ENCODE results near the gene TTC22. TPM values are rescaled to one million over a fixed set of nuclear protein-coding genes. Genes with fewer than 3 reads are reported as not detected.

Gene TTC22
- total and polyA plus RNA-seq, 4 experiments from 2014 or later: 1.4 to 19.0 (median 12.1) TPM

DNA sequence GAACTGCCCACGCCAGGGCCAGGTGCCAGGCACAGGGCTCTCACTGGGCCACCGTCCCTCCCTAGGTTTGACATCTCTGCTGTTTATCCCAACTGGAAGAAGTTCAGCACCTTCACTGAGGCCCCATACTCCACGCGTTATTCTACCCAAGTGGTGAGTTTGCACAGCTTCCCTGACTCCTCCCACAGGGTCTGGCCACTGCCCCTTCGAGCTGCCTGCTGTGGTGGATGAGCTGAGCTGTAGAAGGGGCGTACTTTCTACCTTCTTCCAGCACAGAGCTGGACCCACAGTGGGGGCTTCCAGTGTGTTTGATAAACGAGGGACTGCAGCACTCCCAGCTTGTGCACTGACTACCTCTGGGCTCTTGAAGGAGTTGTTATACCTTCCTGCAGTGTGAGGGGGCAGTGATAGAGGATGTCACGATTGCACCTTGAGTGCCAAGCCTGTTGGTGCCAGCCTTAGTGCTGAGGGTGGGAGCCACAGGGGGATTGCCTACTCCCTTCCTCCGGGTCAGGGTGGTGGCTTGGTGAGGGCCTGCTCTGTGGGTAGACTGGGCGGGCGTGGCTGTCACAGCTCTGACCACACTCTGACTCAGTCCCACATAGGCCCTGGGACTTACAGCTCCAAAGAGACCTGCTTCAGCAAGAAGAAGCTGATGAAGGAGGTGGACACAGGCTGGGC, 5.9 kb upstream of the TTC22 start:
- H3K27ac Mint-ChIP-seq: peak overlapping the region in 4 of 7 donors; percentile 9 to 57 (median 34)
- H3K27ac ChIP-seq (ENCODE audit: low read depth, low read length): no peak overlapping the region
- POLR2A ChIA-PET (ENCODE audit: partially characterized antibody): no interaction called here

DNA sequence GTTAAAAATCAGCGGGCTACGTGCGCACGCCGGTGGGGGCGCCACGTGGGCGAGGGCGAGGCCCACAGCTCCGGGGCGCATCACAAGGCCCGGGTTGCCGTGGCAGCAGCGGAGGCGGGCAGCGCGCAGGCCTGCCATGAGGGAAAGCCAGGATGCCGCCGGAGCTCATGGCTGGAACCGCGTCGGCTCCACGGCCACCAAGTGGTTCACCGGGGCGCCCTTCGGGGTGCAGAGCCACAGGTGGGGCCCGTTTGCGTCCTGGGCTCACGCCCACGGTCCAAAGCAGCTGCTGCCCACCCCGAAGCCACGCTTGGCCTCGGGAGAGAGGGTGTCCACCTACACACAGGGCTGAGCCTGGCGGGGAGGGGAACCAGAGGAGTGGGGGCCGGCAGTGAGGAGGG, 4.9 kb upstream of the TTC22 start:
- POLR2A ChIA-PET (ENCODE audit: partially characterized antibody): no interaction called here

More for the DNA sequence above, 5.9 kb upstream of the TTC22 start:
- H3K4me1 Mint-ChIP-seq: peaks cover 16 to 43% (median 27%) of the 10 kb centered on the region in 4 donors
- peak overlapping the region in 2 of 8 donors; percentile 4 to 49 for H3K4me3 Mint-ChIP-seq
- Histone ChIP-seq H3K4me1 (ENCODE audit: insufficient read depth, low read length) (peaks cover 13% of the 10 kb centered on the region), H3K27me3 (ENCODE audit: insufficient read depth, low read length) (no peaks in the 10 kb centered on the region), H3K4me3 (ENCODE audit: low read length in 2 of 2) (no peak overlapping the region), H3K36me3 (ENCODE audit: insufficient read depth, low read length) (no peaks in the 10 kb centered on the region), H3K9me3 (ENCODE audit: control insufficient read depth in 1 of 2, low read length in 2 of 2) (no peaks in the 10 kb centered on the region)
- CTCF ChIA-PET (ENCODE audit: partially characterized antibody): interaction anchor here (0.7 to 1.6 kb wide), 5 partner anchors 15 to 851 kb away, joined by 3 to 6 read pairs (median 5); no protein-coding TSS in a partner anchor
- intact Hi-C loops (cut with micrococcal nuclease): no loop called here
- peaks cover 0 to 3% of the 10 kb centered on the region in 2 donors for H3K27me3 Mint-ChIP-seq
- DNase-seq: peak in 1 of 5 donors; percentile 26
- no peaks in the 10 kb centered on the region for H3K9me3 Mint-ChIP-seq
- H3K36me3 Mint-ChIP-seq: no peaks in the 10 kb centered on the region

DNA sequence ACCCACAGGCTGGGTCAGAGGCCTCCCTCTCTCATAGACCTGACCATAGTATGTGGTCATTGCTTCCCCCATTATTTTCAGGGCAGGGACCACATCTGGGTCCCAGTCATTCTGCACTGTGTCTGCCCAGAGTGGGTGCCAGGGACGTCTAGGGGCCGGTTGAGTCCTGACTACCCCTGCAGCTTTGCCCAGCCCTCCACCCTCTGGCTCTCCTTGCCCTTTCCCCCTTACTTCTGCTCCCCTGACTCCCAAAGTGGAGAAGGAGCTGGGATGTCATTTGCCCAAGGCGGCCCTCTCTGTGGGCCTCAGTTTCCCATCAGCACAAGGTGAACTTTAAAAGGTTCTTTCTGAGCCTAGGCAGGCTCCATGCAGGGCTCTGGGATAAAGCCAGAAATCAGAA, 4.3 kb upstream of the TTC22 start:
- DNase-seq: no peak
- no peak overlapping the region for H3K4me3 ChIP-seq (ENCODE audit: low read length in 2 of 2)
- ChIA-PET POLR2A (ENCODE audit: partially characterized antibody) (no interaction called here), CTCF (ENCODE audit: partially characterized antibody) (interaction anchor here (1.1 kb wide), 1 partner anchor 13 kb away, joined by 4 read pairs; no protein-coding TSS in a partner anchor)
- intact Hi-C loops (cut with micrococcal nuclease): no loop called here
- Mint-ChIP-seq H3K9me3 (no peaks in the 10 kb centered on the region), H3K27ac (peak overlapping the region in 3 of 7 donors; percentile 52 to 68 (median 68)), H3K4me3 (no peak overlapping the region), H3K36me3 (no peaks in the 10 kb centered on the region), H3K4me1 (peaks cover 21 to 50% (median 32%) of the 10 kb centered on the region in 4 donors), H3K27me3 (peaks cover 0 to under 1% of the 10 kb centered on the region in 2 donors)
- no peak overlapping the region for H3K27ac ChIP-seq (ENCODE audit: low read depth, low read length)
- H3K9me3 ChIP-seq (ENCODE audit: control insufficient read depth in 1 of 2, low read length in 2 of 2): no peaks in the 10 kb centered on the region
- H3K27me3 ChIP-seq (ENCODE audit: insufficient read depth, low read length): no peaks in the 10 kb centered on the region
- H3K36me3 ChIP-seq (ENCODE audit: insufficient read depth, low read length): no peaks in the 10 kb centered on the region
- peaks cover 21% of the 10 kb centered on the region for H3K4me1 ChIP-seq (ENCODE audit: insufficient read depth, low read length)

More for the DNA sequence above, 4.9 kb upstream of the TTC22 start:
- H3K9me3 Mint-ChIP-seq: no peaks in the 10 kb centered on the region
- no peaks in the 10 kb centered on the region for H3K27me3 ChIP-seq (ENCODE audit: insufficient read depth, low read length)
- intact Hi-C loops (cut with micrococcal nuclease): no loop called here
- peaks cover 21% of the 10 kb centered on the region for H3K4me1 ChIP-seq (ENCODE audit: insufficient read depth, low read length)
- peaks cover 21 to 53% (median 34%) of the 10 kb centered on the region in 4 donors for H3K4me1 Mint-ChIP-seq
- CTCF ChIA-PET (ENCODE audit: partially characterized antibody): interaction anchor here (1.1 kb wide), 1 partner anchor 14 kb away, joined by 4 read pairs; no protein-coding TSS in a partner anchor
- H3K4me3 Mint-ChIP-seq: no peak overlapping the region
- no peak overlapping the region for H3K4me3 ChIP-seq (ENCODE audit: low read length in 2 of 2)
- H3K36me3 Mint-ChIP-seq: no peaks in the 10 kb centered on the region
- no peak overlapping the region for H3K27ac Mint-ChIP-seq
- no peaks in the 10 kb centered on the region for H3K9me3 ChIP-seq (ENCODE audit: control insufficient read depth in 1 of 2, low read length in 2 of 2)
- H3K27me3 Mint-ChIP-seq: peaks cover 0 to 3% of the 10 kb centered on the region in 2 donors
- H3K27ac ChIP-seq (ENCODE audit: low read depth, low read length): no peak overlapping the region
- H3K36me3 ChIP-seq (ENCODE audit: insufficient read depth, low read length): no peaks in the 10 kb centered on the region
- DNase-seq: no peak

DNA sequence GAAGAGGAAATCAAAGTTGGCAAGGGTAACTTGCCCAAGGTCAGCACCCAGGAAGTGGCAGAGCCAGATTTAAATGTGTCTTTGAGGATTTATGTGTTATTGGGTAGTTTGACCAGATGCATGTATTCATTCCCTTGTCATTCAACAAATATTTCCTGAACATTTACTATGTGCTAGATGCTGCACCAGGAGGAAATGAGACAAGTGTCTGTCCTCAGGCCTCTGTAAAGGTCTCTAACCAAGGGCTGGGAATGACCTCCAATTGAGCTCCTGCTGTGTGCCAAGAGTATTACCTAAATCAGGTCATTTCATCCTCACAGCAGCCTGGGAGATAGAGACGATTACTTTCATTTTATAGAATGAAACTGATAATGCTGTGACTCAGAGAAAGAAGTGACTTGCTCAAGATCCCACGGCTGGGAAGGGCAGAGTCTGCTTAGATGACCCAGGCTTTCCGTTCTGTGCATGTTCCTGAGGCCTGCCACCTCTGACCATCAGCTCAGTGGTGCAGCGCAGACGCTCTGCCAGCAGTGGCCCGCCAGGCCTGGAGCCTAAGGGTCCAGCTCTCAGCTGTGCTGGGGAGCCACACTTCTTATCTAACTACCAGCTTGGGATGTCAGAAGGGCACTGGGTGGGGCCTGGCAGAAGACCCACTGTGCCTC, 3.5 kb upstream of the TTC22 start:
- POLR2A ChIA-PET (ENCODE audit: partially characterized antibody): interaction anchor here (0.8 kb wide), 1 partner anchor 89 kb away, joined by 3 read pairs; the partner anchor contains the start of gene TTC4
- Mint-ChIP-seq H3K27ac (peak overlapping the region in 6 of 7 donors; percentile 51 to 88 (median 72)), H3K4me3 (peak overlapping the region in 4 of 8 donors; percentile 31 to 68 (median 58)), H3K9me3 (no peaks in the 10 kb centered on the region), H3K36me3 (peaks cover 0 to 3% of the 10 kb centered on the region in 2 donors), H3K27me3 (no peaks in the 10 kb centered on the region), H3K4me1 (peaks cover 28 to 56% (median 39%) of the 10 kb centered on the region in 4 donors)
- Histone ChIP-seq H3K27ac (ENCODE audit: low read depth, low read length) (no peak overlapping the region), H3K4me1 (ENCODE audit: insufficient read depth, low read length) (peaks cover 30% of the 10 kb centered on the region), H3K9me3 (ENCODE audit: control insufficient read depth in 1 of 2, low read length in 2 of 2) (no peaks in the 10 kb centered on the region), H3K4me3 (ENCODE audit: low read length in 2 of 2) (no peak overlapping the region), H3K36me3 (ENCODE audit: insufficient read depth, low read length) (no peaks in the 10 kb centered on the region), H3K27me3 (ENCODE audit: insufficient read depth, low read length) (no peaks in the 10 kb centered on the region)
- CTCF ChIA-PET (ENCODE audit: partially characterized antibody): interaction anchor here (0.9 to 1.5 kb wide), 3 partner anchors 10 to 131 kb away, joined by 4 to 5 read pairs (median 4); no protein-coding TSS in a partner anchor
- intact Hi-C loops (cut with micrococcal nuclease): loop anchor here (5.0 kb wide), 2 partner anchors 397 to 752 kb away; partner anchors contain the start of genes SSBP3, TCEANC2 and TMEM59
- no peak for DNase-seq

DNA sequence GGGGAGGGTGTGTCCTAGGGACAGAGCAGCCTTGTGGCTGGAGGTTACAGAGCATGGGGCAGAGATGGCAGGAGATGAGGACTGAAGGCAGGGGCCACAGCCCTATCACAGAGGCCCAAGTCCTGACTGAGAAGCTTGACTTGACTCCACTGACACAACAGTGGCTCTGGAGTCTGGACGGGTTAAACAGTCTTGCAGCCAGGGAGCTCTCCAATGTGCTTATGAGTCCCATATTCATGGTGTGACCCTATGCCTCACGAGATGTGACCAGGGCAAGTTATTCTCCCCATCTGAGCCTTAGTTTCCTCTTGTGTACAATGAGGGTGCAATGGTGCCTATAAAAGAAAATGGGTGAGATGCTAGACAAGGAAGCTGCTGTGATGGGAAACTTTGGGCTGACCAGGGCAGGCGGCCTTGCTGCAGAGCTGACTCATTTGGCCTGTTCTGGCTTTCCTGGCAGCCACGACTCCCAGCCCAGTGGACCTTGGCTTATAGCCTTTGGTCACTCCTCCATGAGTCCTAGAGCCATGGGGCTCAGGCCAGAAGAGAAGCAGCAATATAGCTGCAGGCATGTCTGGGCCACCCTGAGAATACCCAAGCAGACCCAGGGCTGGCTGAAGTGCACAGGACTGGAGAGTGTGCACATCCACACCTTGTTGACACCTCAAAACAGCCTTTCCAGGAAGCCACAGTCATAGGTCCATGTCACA, 2.8 kb upstream of the TTC22 start:
- POLR2A ChIA-PET (ENCODE audit: partially characterized antibody): interaction anchor here (0.7 to 0.8 kb wide), 2 partner anchors 89 to 1882 kb away, joined by 3 read pairs; partner anchors contain the start of genes ECHDC2 and TTC4
- H3K4me3 Mint-ChIP-seq: peak overlapping the region in 6 of 8 donors; percentile 1 to 68 (median 40)
- H3K36me3 ChIP-seq (ENCODE audit: insufficient read depth, low read length): no peaks in the 10 kb centered on the region
- no peaks in the 10 kb centered on the region for H3K9me3 Mint-ChIP-seq
- peaks cover 35 to 63% (median 45%) of the 10 kb centered on the region in 4 donors for H3K4me1 Mint-ChIP-seq
- intact Hi-C loops (cut with micrococcal nuclease): loop anchor here (5.0 kb wide), 2 partner anchors 397 to 752 kb away; partner anchors contain the start of genes SSBP3, TCEANC2 and TMEM59
- CTCF ChIA-PET (ENCODE audit: partially characterized antibody): interaction anchor here (0.9 to 1.5 kb wide), 3 partner anchors 11 to 130 kb away, joined by 4 to 5 read pairs (median 4); no protein-coding TSS in a partner anchor
- H3K36me3 Mint-ChIP-seq: peaks cover 0 to 3% of the 10 kb centered on the region in 2 donors
- no peak overlapping the region for H3K27ac ChIP-seq (ENCODE audit: low read depth, low read length)
- H3K27ac Mint-ChIP-seq: peak overlapping the region; percentile 47 to 88 (median 68)
- H3K27me3 Mint-ChIP-seq: no peaks in the 10 kb centered on the region
- DNase-seq: no peak
- H3K9me3 ChIP-seq (ENCODE audit: control insufficient read depth in 1 of 2, low read length in 2 of 2): no peaks in the 10 kb centered on the region
- no peak overlapping the region for H3K4me3 ChIP-seq (ENCODE audit: low read length in 2 of 2)
- H3K27me3 ChIP-seq (ENCODE audit: insufficient read depth, low read length): no peaks in the 10 kb centered on the region
- H3K4me1 ChIP-seq (ENCODE audit: insufficient read depth, low read length): peaks cover 37% of the 10 kb centered on the region

DNA sequence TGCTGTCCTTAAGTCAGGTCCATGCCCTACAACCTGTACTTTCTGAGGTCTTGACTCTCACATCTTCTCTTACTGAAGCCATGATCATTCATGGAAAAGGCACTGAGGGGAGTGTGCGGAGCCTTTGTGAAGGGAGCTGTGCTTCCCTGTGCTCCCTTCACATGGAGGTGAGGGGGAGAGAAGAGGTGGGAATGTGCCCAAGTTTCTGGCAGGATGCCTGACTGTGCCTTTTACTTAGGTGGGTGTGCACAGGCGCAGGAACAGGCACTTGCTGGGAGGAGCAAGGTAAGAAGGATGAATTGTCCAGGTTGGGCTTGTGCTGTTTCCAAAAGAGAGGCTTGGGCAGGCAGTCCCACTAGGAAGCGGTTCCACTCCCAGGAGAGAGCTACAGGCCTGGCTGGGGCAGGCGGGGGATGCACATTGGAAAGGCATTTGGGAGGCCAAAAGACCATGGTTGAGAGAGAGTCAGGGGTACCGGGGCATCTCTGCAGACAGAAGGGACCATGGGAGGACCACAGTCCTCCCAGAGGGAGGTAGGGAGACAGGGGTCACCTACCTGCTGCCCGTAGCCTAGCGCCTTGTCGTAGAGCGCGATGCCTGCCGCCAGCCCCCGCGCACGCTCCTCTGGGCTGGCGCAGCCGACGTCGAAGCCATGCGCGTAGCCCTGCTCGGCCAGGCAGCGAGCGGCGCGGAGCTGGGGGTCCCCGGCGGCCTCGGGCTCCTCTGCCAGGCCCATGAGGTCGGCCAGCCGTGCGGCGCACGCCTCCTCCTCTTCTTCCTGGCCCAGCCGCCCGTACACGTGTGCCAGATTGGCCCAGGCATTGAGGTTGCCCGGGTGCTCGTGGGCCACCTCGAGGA, 853 bp downstream of the TTC22 start:
- Mint-ChIP-seq H3K4me1 (peaks cover 40 to 81% (median 63%) of the 10 kb centered on the region in 4 donors), H3K4me3 (peak overlapping the region; percentile 90 to 99 (median 96)), H3K27me3 (no peaks in the 10 kb centered on the region), H3K27ac (peak overlapping the region; percentile 85 to 94 (median 89)), H3K9me3 (no peaks in the 10 kb centered on the region), H3K36me3 (peaks cover 14 to 27% of the 10 kb centered on the region in 2 donors)
- Histone ChIP-seq H3K4me1 (ENCODE audit: insufficient read depth, low read length) (peaks cover 46% of the 10 kb centered on the region), H3K4me3 (ENCODE audit: low read length in 2 of 2) (peak overlapping the region; percentile 89 to 90), H3K27me3 (ENCODE audit: insufficient read depth, low read length) (no peaks in the 10 kb centered on the region), H3K27ac (ENCODE audit: low read depth, low read length) (peak overlapping the region; percentile 68), H3K36me3 (ENCODE audit: insufficient read depth, low read length) (no peaks in the 10 kb centered on the region), H3K9me3 (ENCODE audit: control insufficient read depth in 1 of 2, low read length in 2 of 2) (no peaks in the 10 kb centered on the region)
- POLR2A ChIA-PET (ENCODE audit: partially characterized antibody): interaction anchor here (0.6 to 3.7 kb wide), 13 partner anchors 8 to 854 kb away, joined by 3 to 24 read pairs (median 4); partner anchors contain the start of genes IFT25, LRRC42, PARS2 and SSBP3
- CTCF ChIA-PET (ENCODE audit: partially characterized antibody): interaction anchor here (0.8 to 3.5 kb wide), 27 partner anchors 8 to 939 kb away, joined by 3 to 29 read pairs (median 5); partner anchors contain the start of gene PARS2
- intact Hi-C loops (cut with micrococcal nuclease): loop anchor here (2.0 to 5.0 kb wide), 5 partner anchors 35 to 748 kb away; partner anchors contain the start of genes PARS2, SSBP3, TCEANC2 and TMEM59
- DNase-seq: no peak
